ENCODE measurements around the gene CEL. TPM values are rescaled to one million over a fixed set of nuclear protein-coding genes. Genes with fewer than 3 reads are reported as not detected.

Gene CEL
- total RNA-seq, 4 donors from 2014 or later: 0.28 to 0.56 (median 0.34) TPM

- DNase-seq (ENCODE audit: low spot score) (no peak), ATAC-seq (ENCODE audit: low FRiP score) (no peak)
- no peak for TF ChIP-seq CTCF (IDR thresholded peaks at IDR 0.05)
Observed at GRCh38 chr9:133107961-133108793, 46.4 kb downstream of the CEL start.

GRCh38 chr9:133108794-133109641 is 47.2 kb downstream of the CEL start:
- ATAC-seq (ENCODE audit: low FRiP score) (no peak), DNase-seq (ENCODE audit: low spot score) (no peak)
- no peak for TF ChIP-seq CTCF (IDR thresholded peaks at IDR 0.05)

DNA sequence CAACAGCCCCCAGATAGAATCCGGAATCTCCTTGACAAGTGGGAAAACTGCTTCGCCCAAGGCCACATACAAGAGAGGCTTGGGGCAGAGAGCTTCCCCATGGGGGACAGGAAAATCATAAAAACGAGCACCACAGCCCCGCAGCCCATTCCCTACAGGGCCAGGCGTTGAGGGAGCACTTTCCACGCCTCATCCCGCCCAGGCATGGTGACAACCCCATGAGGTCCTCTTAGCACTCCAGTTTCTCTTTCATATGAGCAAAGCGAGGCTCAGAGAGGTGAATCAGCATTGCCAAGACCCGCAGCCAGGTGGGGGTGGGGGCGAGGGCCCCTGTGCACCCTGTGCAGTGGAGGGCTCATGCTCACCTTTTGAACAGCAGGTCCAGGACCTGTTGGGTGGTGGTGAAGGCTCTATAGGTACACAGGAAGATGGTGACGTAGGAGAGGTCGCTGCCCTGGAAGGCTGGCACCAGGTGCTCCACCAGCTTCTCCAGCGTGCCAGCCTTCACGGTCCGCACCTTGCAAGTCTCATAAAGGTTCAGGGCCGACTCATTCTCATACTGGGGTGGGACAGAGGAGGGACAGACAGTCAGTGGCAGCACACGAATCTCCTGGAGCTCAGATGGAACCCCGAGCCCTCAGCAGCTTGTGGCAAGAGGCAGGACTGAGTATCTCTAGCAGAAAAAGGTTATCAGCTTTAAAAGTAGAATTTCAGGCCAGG is 48.3 kb downstream of the CEL start:
- DNase-seq (ENCODE audit: low spot score) (no peak), ATAC-seq (ENCODE audit: low FRiP score) (no peak)
- TF ChIP-seq CTCF (IDR thresholded peaks at IDR 0.05): no peak

GRCh38 chr9:133111808-133112662 is 50.3 kb downstream of the CEL start:
- DNase-seq (ENCODE audit: low spot score): no peak
- TF ChIP-seq CTCF (IDR thresholded peaks at IDR 0.05): no peak
- no peak for ATAC-seq (ENCODE audit: low FRiP score)

GRCh38 chr9:133112663-133113026 is 50.9 kb downstream of the CEL start:
- peak; percentile 74 for DNase-seq (ENCODE audit: low spot score)
- no peak for TF ChIP-seq CTCF (IDR thresholded peaks at IDR 0.05)

More at GRCh38 chr9:133112663-133113026, 50.9 kb downstream of the CEL start:
- ATAC-seq (ENCODE audit: low FRiP score): no peak

Data from omental fat pad (tissue), 4 donors.